K562 (cell line): Measurements from ENCODE around the gene PLAC9. TPM values are rescaled to one million over a fixed set of nuclear protein-coding genes. Genes with fewer than 3 reads are reported as not detected.
"Not testable (repeated sequence)": the region's sequence is repeated elsewhere in the genome, so short reads cannot be mapped to it uniquely, and the experiment has no call there.

Source experiments
- ATAC-seq: fragments of 200-7000 bp; cut with Tn5 transposase; 3 replicates; pipeline ENCODE4 v1.9.1; 2020; ENCODE audit warnings: moderate library complexity
- BruUV-seq: library from RNA; stranded (reverse); fragments of 400-500 nt; replicated peaks from 2 replicates; lab custom pipeline; 2021; lab: Mats Ljungman, UMichigan
- CTCF ChIA-PET: fragments of 300-600 bp; formaldehyde crosslinking; extraction: SDS; loops from one replicate; lab custom pipeline; 2021; ENCODE audit warnings: low intra/inter-chr PET ratio; lab: Yijun Ruan, JAX
- POLR2A ChIA-PET: fragments of 300-600, 350-650 bp; sonication (Branson Sonifier 250); formaldehyde crosslinking; extraction: SDS; loops from one replicate; lab custom pipeline; 2021; ENCODE audit warnings: antibody characterized with exemption, inconsistent platforms; lab: Yijun Ruan, JAX
- DNase-seq, 4 experiments: peaks; one replicate each; pipeline versions ENCODE4 v3.0.0 to v3.0.0-alpha.2; 2011 to 2018; ENCODE audit warnings: low spot score in 3 of 4, mixed read lengths in 3 of 4; ENCODE audit errors: extremely low read depth in 1 of 4
- FAIRE-seq: peaks from 2 replicates; lab custom pipeline; 2011; peaks lifted over from hg19 to GRCh38; lab: Jason Lieb, UNC
- H2AFZ ChIP-seq: 2 replicates; pipeline ENCODE4 v1.6.0; 2011; ENCODE audit warnings: low read depth, low read length, control low read depth, inconsistent platforms
- H3K27ac ChIP-seq: fragments of 200-600 bp; 3 replicates; pipeline ENCODE4 v1.8.0; 2011; ENCODE audit warnings: low read depth, mild to moderate bottlenecking, control low read depth, inconsistent platforms, low read length, moderate library complexity, mixed read lengths; ENCODE audit errors: extremely low read depth
- H3K27me3 ChIP-seq, 2 experiments: fragments of 300-600 bp in 1 of 2; 2 replicates in 1 of 2; 3 replicates in 1 of 2; pipeline versions ENCODE4 v1.6.0 to v1.8.0; 2011; ENCODE audit warnings: inconsistent platforms in 2 of 2, low read length in 2 of 2, mild to moderate bottlenecking in 1 of 2, mixed read lengths in 1 of 2, moderate library complexity in 1 of 2; ENCODE audit not compliant: control insufficient read depth in 2 of 2, insufficient read depth in 2 of 2
- H3K36me3 ChIP-seq: fragments of 300-600 bp; 3 replicates; pipeline ENCODE4 v1.8.0; 2011; ENCODE audit warnings: mild to moderate bottlenecking, low read length, inconsistent platforms; ENCODE audit not compliant: control insufficient read depth, insufficient read depth
- H3K4me1 ChIP-seq, 2 experiments: fragments of 200-600 bp in 1 of 2; replicated peaks in 1 of 2; 2 replicates in 1 of 2; 3 replicates in 1 of 2; pipeline versions ENCODE4 v1.5.1 to v1.8.0; 2011; ENCODE audit warnings: inconsistent platforms in 2 of 2, low read length in 2 of 2, mild to moderate bottlenecking in 1 of 2, mixed read lengths in 1 of 2, moderate library complexity in 1 of 2; ENCODE audit not compliant: control insufficient read depth in 2 of 2, insufficient read depth in 2 of 2
- H3K4me2 ChIP-seq: 2 replicates; pipeline ENCODE4 v1.6.1; 2011; ENCODE audit warnings: low read length, control low read depth, inconsistent platforms, mixed read lengths; ENCODE audit not compliant: insufficient read depth
- H3K4me3 ChIP-seq: fragments of 200-600 bp; sonication (generic), shearing (Covaris generic); 2 replicates; pipeline ENCODE4 v1.5.1; 2016; ENCODE audit warnings: control low read depth, inconsistent platforms
- H3K79me2 ChIP-seq: fragments of 200-600 bp; 3 replicates; pipeline ENCODE4 v1.8.0; 2011; ENCODE audit warnings: low read length, inconsistent platforms; ENCODE audit not compliant: control insufficient read depth, insufficient read depth
- H3K9ac ChIP-seq, 2 experiments: 2 replicates each; pipeline versions ENCODE4 v1.6.0 to v1.6.1; 2011; ENCODE audit warnings: low read depth in 2 of 2, low read length in 2 of 2, control low read depth in 1 of 2, inconsistent platforms in 1 of 2, mild to moderate bottlenecking in 1 of 2, mixed read lengths in 1 of 2; ENCODE audit not compliant: insufficient read depth in 1 of 2
- H3K9me1 ChIP-seq: one replicate; pipeline ENCODE4 v1.6.0; 2011; ENCODE audit warnings: inconsistent platforms, mild to moderate bottlenecking, low read length, moderate library complexity; ENCODE audit not compliant: control insufficient read depth, insufficient read depth
- H3K9me3 ChIP-seq: replicated peaks from 2 replicates; pipeline ENCODE4 v1.5.1; 2011; ENCODE audit warnings: low read depth, low read length, inconsistent platforms; ENCODE audit not compliant: control insufficient read depth, insufficient read depth
- H4K20me1 ChIP-seq: replicated peaks from 2 replicates; pipeline ENCODE4 v1.6.1; 2011; ENCODE audit warnings: low read length, inconsistent platforms, mixed read lengths; ENCODE audit not compliant: control insufficient read depth, insufficient read depth
- ZNF146 ChIP-seq: IDR thresholded peaks from one replicate; pipeline ENCODE4 v1.6.1; 2018; ENCODE audit warnings: missing compliant biosample characterization; ENCODE audit not compliant: unreplicated experiment
- WGBS: fragments of 100-300 bp; shearing (Covaris generic); methylation state at CpG from one replicate; pipeline ENCODE4 v1.1.6; 2016; ENCODE audit warnings: low coverage, mixed read lengths; ENCODE audit not compliant: insufficient coverage; ENCODE audit errors: missing lambda C conversion rate; 5-methylcytosine and 5-hydroxymethylcytosine counted together
- in situ Hi-C: fragments of 300-500 bp; cut with MboI; formaldehyde crosslinking; loops from 4 replicates; pipeline ENCODE4 v1.15.0; 2018; ENCODE audit warnings: inconsistent platforms, mixed read lengths
- intact Hi-C: fragments of 100-400 bp; cut with micrococcal nuclease; formaldehyde crosslinking; loops from 2 replicates; pipeline ENCODE4 v1.14.2; 2022
- polyA plus RNA-seq, 8 experiments: library from polyadenylated mRNA; depleted of rRNA in 4 of 8; stranded (reverse) in 5 of 8; unstranded in 3 of 8; fragments of >200 nt; fragmentation: Nextera tagmentation in 2 of 8; fragmentation: Illumina TruSeq in 1 of 8; extraction: Ambion mirVana in 2 of 8; extraction: Trizol in 1 of 8; gene quantifications; 2 replicates each; pipeline versions ENCODE4 v1.2.1 to v1.2.3, GENCODE V29; 2011 to 2014; ENCODE audit warnings: inconsistent platforms in 1 of 8, missing spikeins in 1 of 8
- total RNA-seq, 7 experiments: library from RNA; depleted of rRNA in 6 of 7; stranded (reverse); fragments of >200 nt in 6 of 7; fragmentation: Illumina TruSeq in 2 of 7; extraction: Trizol in 2 of 7; gene quantifications; 2 replicates each; pipeline versions ENCODE4 v1.2.1 to v1.2.3, GENCODE V29; 2011 to 2021; ENCODE audit warnings: low replicate concordance in 1 of 7
- TF ChIP-seq, protein P1 (sequence below): IDR thresholded peaks from 2 replicates; pipeline ENCODE4 v1.6.1; 2016; ENCODE audit warnings: missing genetic modification characterization, missing compliant biosample characterization

The PLAC9 gene
- total and polyA plus RNA-seq, 9 of the 15 experiments (the other 6 are each of a cell fraction or from before 2014, with no cell fraction given) = not detected

GRCh38 chr10:80098272-80098671 is 34.3 kb upstream of the PLAC9 start:
- H3K9me3 ChIP-seq, H3K4me2 ChIP-seq, H3K9me1 ChIP-seq, H2AFZ ChIP-seq, H4K20me1 ChIP-seq, ATAC-seq, POLR2A ChIA-PET, DNase-seq, H3K27ac ChIP-seq, H3K4me3 ChIP-seq, FAIRE-seq, H3K36me3 ChIP-seq, CTCF ChIA-PET, BruUV-seq, in situ Hi-C loops, H3K9ac ChIP-seq: not testable (repeated sequence)
- WGBS = 0% methylated on average over 2 of the region's 2 CpGs
- peaks cover 19 to 24% of the 10 kb centered on the region in 2 experiments; a peak in 4 of 5 replicates for H3K27me3 ChIP-seq
- TF ChIP-seq ZNF146 (CRISPR knock-in tag) = peak; percentile 49
- TF ChIP-seq, all 486 proteins: peak for 1; not testable (repeated sequence) for 485
- intact Hi-C loops, H3K79me2 ChIP-seq, H3K4me1 ChIP-seq: not testable (repeated sequence)

DNA sequence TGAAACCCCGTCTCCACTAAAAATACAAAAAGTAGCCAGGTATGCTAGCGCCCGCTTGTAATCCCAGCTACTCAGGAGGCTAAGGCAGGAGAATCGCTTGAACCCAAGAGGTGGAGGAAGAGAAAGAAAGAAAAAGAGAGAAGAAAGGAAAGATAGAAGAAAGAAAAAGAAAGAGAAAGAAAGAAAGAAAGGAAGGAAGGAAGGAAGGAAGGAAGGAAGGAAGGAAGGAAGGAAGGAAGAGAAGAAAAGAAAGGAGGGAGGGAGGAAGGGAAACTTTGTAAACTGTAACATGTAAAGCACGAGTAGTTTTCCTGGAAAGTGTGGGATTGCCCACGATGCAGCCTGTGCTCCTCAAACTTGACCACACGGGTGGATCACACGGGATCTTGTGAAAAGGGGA is 33.2 kb upstream of the PLAC9 start:
- H3K4me2 ChIP-seq, FAIRE-seq, DNase-seq, H3K4me3 ChIP-seq, H3K9ac ChIP-seq, intact Hi-C loops, CTCF ChIA-PET, BruUV-seq: not testable (repeated sequence)
- POLR2A ChIA-PET = interaction anchor here (0.6 kb wide), 1 partner anchor 65 kb away, joined by 3 read pairs; no protein-coding TSS in a partner anchor
- 1% methylated on average over 8 of the region's 8 CpGs for WGBS
- H3K27me3 ChIP-seq = peaks cover 22 to 24% of the 10 kb centered on the region in 2 experiments; a peak in 4 of 5 replicates
- TF ChIP-seq, protein P1, sequence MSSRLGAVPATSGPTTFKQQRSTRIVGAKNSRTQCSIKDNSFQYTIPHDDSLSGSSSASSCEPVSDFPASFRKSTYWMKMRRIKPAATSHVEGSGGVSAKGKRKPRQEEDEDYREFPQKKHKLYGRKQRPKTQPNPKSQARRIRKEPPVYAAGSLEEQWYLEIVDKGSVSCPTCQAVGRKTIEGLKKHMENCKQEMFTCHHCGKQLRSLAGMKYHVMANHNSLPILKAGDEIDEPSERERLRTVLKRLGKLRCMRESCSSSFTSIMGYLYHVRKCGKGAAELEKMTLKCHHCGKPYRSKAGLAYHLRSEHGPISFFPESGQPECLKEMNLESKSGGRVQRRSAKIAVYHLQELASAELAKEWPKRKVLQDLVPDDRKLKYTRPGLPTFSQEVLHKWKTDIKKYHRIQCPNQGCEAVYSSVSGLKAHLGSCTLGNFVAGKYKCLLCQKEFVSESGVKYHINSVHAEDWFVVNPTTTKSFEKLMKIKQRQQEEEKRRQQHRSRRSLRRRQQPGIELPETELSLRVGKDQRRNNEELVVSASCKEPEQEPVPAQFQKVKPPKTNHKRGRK (tag) = peak; percentile 69
- TF ChIP-seq, all 486 proteins: peak for 1; not testable (repeated sequence) for 485
- H3K79me2 ChIP-seq, ATAC-seq, H3K4me1 ChIP-seq, H2AFZ ChIP-seq, in situ Hi-C loops, H3K36me3 ChIP-seq, H3K9me1 ChIP-seq, H4K20me1 ChIP-seq, H3K27ac ChIP-seq, H3K9me3 ChIP-seq: not testable (repeated sequence)
